ENCODE results near the gene PDGFRB. TPM values are rescaled to one million over a fixed set of nuclear protein-coding genes. Genes with fewer than 3 reads are reported as not detected.

PDGFRB gene
- polyA plus RNA-seq, 3 donors = 0.04 to 0.99 (median 0.20) TPM

GRCh38 chr5:150159741-150160179, 4.1 kb upstream of the PDGFRB start:
- H3K27me3 Mint-ChIP-seq (ENCODE audit: low read depth in 3 of 3) = peaks cover 25 to 32% (median 30%) of the 10 kb centered on the region in 3 donors
- H3K4me1 Mint-ChIP-seq = peaks cover 18% of the 10 kb centered on the region
- Histone ChIP-seq H3K4me1 (ENCODE audit: control insufficient read depth in 1 of 2, insufficient read depth in 2 of 2, low read length in 2 of 2) (peaks cover 8 to 11% of the 10 kb centered on the region in 2 donors), H3K36me3 (replicated peaks in 1 of 2; ENCODE audit: control insufficient read depth in 1 of 2, insufficient read depth in 2 of 2, low read length in 2 of 2) (no peaks in the 10 kb centered on the region), H3K27me3 (ENCODE audit: control insufficient read depth in 2 of 2, insufficient read depth in 2 of 2, low read length in 2 of 2) (peaks cover 0 to 18% of the 10 kb centered on the region in 2 donors), H3K4me3 (replicated peaks in 1 of 3; ENCODE audit: low read depth in 2 of 3, low read length in 3 of 3) (no peak overlapping the region), H3K9ac (ENCODE audit: insufficient read depth, low read length, poor library complexity, severe bottlenecking) (no peak overlapping the region), H2AFZ (ENCODE audit: insufficient read depth, low read depth, low read length, poor library complexity, severe bottlenecking) (no peak overlapping the region), H4K20me1 (ENCODE audit: insufficient read depth, low read length) (no peaks in the 10 kb centered on the region), H3K9me3 (replicated peaks in 1 of 2; ENCODE audit: control insufficient read depth in 1 of 2, insufficient read depth in 1 of 2, low read length in 2 of 2) (no peaks in the 10 kb centered on the region), H3K4me2 (replicated peaks; ENCODE audit: extremely low read depth, low read length, poor library complexity, severe bottlenecking) (no peak overlapping the region), H3K27ac (ENCODE audit: low read depth in 1 of 2, low read length in 2 of 2) (no peak overlapping the region), H3K79me2 (ENCODE audit: insufficient read depth, low read length) (no peaks in the 10 kb centered on the region)
- DNase-seq = peak in 2 of 3 donors; percentile 53 to 72
- TF ChIP-seq, protein P1, sequence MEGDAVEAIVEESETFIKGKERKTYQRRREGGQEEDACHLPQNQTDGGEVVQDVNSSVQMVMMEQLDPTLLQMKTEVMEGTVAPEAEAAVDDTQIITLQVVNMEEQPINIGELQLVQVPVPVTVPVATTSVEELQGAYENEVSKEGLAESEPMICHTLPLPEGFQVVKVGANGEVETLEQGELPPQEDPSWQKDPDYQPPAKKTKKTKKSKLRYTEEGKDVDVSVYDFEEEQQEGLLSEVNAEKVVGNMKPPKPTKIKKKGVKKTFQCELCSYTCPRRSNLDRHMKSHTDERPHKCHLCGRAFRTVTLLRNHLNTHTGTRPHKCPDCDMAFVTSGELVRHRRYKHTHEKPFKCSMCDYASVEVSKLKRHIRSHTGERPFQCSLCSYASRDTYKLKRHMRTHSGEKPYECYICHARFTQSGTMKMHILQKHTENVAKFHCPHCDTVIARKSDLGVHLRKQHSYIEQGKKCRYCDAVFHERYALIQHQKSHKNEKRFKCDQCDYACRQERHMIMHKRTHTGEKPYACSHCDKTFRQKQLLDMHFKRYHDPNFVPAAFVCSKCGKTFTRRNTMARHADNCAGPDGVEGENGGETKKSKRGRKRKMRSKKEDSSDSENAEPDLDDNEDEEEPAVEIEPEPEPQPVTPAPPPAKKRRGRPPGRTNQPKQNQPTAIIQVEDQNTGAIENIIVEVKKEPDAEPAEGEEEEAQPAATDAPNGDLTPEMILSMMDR (IDR thresholded peaks at IDR 0.05) = no peak
- WGBS (ENCODE audit: insufficient coverage) = no CpG with 5 or more reads among the region's 9 CpGs
- H3K27ac Mint-ChIP-seq = peak overlapping the region in 1 of 7 donors; percentile 69
- H3K9me3 Mint-ChIP-seq = peaks cover 0 to 1% (median 0%) of the 10 kb centered on the region in 7 donors
- intact Hi-C loops (cut with micrococcal nuclease) = no loop called here
- no peak overlapping the region for H3K4me3 Mint-ChIP-seq
- H3K36me3 Mint-ChIP-seq = peaks cover 0 to 3% of the 10 kb centered on the region in 2 donors

DNA sequence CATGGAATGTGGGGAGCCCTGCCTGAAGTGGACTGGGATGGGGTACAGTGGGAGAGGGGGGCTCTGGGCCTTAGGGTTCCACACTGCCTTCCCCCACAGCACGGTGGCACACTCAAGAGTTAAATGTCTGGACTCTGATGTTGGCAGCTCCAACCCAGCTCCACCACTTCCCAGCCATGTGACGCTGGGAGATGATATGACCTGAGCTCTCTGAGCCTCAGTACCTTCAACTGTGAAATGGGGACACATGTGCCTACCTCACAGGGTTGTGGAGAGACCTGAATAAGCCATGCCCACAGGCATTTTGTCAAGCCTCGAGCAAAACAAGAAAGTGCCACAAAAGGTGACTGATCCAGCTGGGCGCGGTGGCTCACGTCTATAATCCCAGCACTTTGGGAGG, 3.4 kb upstream of the PDGFRB start:
- no peak overlapping the region for H3K27ac ChIP-seq (ENCODE audit: low read depth in 1 of 2, low read length in 2 of 2)
- Mint-ChIP-seq H3K4me3 (no peak overlapping the region), H3K36me3 (peaks cover 0 to 3% of the 10 kb centered on the region in 2 donors), H3K9me3 (peaks cover 0 to 2% (median 0%) of the 10 kb centered on the region in 7 donors), H3K27ac (peak overlapping the region in 1 of 7 donors; percentile 72), H3K4me1 (peaks cover 19% of the 10 kb centered on the region), H3K27me3 (ENCODE audit: low read depth in 3 of 3) (peaks cover 23 to 30% (median 26%) of the 10 kb centered on the region in 3 donors)
- peaks cover 8 to 11% of the 10 kb centered on the region in 2 donors for H3K4me1 ChIP-seq (ENCODE audit: control insufficient read depth in 1 of 2, insufficient read depth in 2 of 2, low read length in 2 of 2)
- TF ChIP-seq, protein P1 (IDR thresholded peaks at IDR 0.05) = no peak
- no peaks in the 10 kb centered on the region for H3K79me2 ChIP-seq (ENCODE audit: insufficient read depth, low read length)
- WGBS (ENCODE audit: insufficient coverage) = no CpG with 5 or more reads among the region's 6 CpGs
- no peaks in the 10 kb centered on the region for H4K20me1 ChIP-seq (ENCODE audit: insufficient read depth, low read length)
- no peak overlapping the region for H3K4me3 ChIP-seq (replicated peaks in 1 of 3; ENCODE audit: low read depth in 2 of 3, low read length in 3 of 3)
- H3K9ac ChIP-seq (ENCODE audit: insufficient read depth, low read length, poor library complexity, severe bottlenecking) = no peak overlapping the region
- H3K27me3 ChIP-seq (ENCODE audit: control insufficient read depth in 2 of 2, insufficient read depth in 2 of 2, low read length in 2 of 2) = peaks cover 0 to 18% of the 10 kb centered on the region in 2 donors
- no peaks in the 10 kb centered on the region for H3K9me3 ChIP-seq (replicated peaks in 1 of 2; ENCODE audit: control insufficient read depth in 1 of 2, insufficient read depth in 1 of 2, low read length in 2 of 2)
- intact Hi-C loops (cut with micrococcal nuclease) = no loop called here
- no peak overlapping the region for H3K4me2 ChIP-seq (replicated peaks; ENCODE audit: extremely low read depth, low read length, poor library complexity, severe bottlenecking)
- no peak for DNase-seq
- H3K36me3 ChIP-seq (replicated peaks in 1 of 2; ENCODE audit: control insufficient read depth in 1 of 2, insufficient read depth in 2 of 2, low read length in 2 of 2) = no peaks in the 10 kb centered on the region
- no peak overlapping the region for H2AFZ ChIP-seq (ENCODE audit: insufficient read depth, low read depth, low read length, poor library complexity, severe bottlenecking)
